ENCODE results near the gene FARS2.

Gene FARS2

GRCh38 chr6:5260661-5261544 is at the start of gene FARS2, which contains the start of gene LYRM4:
FARS2 (plus strand) TSS chr6:5261513.
LYRM4 (minus strand) TSS chr6:5260950; CDS start chr6:5260733, 217 bp downstream.
- Histone ChIP-seq H3K9ac (ENCODE audit: low read depth, low read length) (peak within 1 kb of the TSS; percentile 89), H3K27me3 (ENCODE audit: control insufficient read depth, insufficient read depth, low read length) (no peaks in the 10 kb centered on the region), H3K36me3 (ENCODE audit: control insufficient read depth, insufficient read depth, low read length) (peaks cover 7% of the 10 kb centered on the region), H3K4me1 (ENCODE audit: control insufficient read depth, insufficient read depth, low read length) (no peaks in the 10 kb centered on the region), H3K4me3 (ENCODE audit: low read depth, low read length) (peak within 1 kb of the TSS; percentile 78), H3K9me3 (ENCODE audit: control insufficient read depth, insufficient read depth, low read length) (no peaks in the 10 kb centered on the region)

DNA sequence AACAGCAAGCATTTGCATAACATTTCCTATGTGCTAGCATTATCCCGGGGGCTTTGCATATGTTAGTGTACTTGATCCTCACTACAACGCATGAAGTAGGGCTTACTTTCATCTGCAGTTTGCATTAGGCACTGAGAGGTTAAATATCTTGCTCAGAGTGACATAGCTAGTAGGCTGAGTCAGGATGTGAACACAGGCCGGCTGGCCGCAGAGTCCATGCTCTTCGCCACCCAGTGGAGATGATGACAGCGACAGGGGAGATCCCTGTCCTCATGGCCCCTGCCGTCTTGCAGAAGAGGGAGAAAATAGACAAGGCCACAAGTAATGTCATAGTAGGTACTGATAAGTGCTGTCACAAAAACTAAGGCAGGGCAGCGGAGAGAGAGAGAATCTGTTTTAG is 47.5 kb upstream of the FARS2 start:
- no peaks in the 10 kb centered on the region for H3K27me3 ChIP-seq (ENCODE audit: control insufficient read depth, insufficient read depth, low read length)
- no peaks in the 10 kb centered on the region for H3K9me3 ChIP-seq (ENCODE audit: control insufficient read depth, insufficient read depth, low read length)
- H3K9ac ChIP-seq (ENCODE audit: low read depth, low read length): no peak overlapping the region
- peaks cover 3% of the 10 kb centered on the region for H3K36me3 ChIP-seq (ENCODE audit: control insufficient read depth, insufficient read depth, low read length)
- H3K4me1 ChIP-seq (ENCODE audit: control insufficient read depth, insufficient read depth, low read length): peaks cover 4% of the 10 kb centered on the region
- H3K4me3 ChIP-seq (ENCODE audit: low read depth, low read length): no peak overlapping the region

- Histone ChIP-seq H3K4me3 (ENCODE audit: low read depth, low read length) (no peak overlapping the region), H3K9ac (ENCODE audit: low read depth, low read length) (no peak overlapping the region), H3K27me3 (ENCODE audit: control insufficient read depth, insufficient read depth, low read length) (no peaks in the 10 kb centered on the region), H3K36me3 (ENCODE audit: control insufficient read depth, insufficient read depth, low read length) (peaks cover 3% of the 10 kb centered on the region), H3K9me3 (ENCODE audit: control insufficient read depth, insufficient read depth, low read length) (no peaks in the 10 kb centered on the region), H3K4me1 (ENCODE audit: control insufficient read depth, insufficient read depth, low read length) (peaks cover 4% of the 10 kb centered on the region)
Measured at GRCh38 chr6:5214570-5215052, 46.7 kb upstream of the FARS2 start.

- H3K9me3 ChIP-seq (ENCODE audit: control insufficient read depth, insufficient read depth, low read length): no peaks in the 10 kb centered on the region
- H3K36me3 ChIP-seq (ENCODE audit: control insufficient read depth, insufficient read depth, low read length): peaks cover 3% of the 10 kb centered on the region
Measured at GRCh38 chr6:5215159-5215558, 46.2 kb upstream of the FARS2 start.

GRCh38 chr6:5215799-5216198 is 45.5 kb upstream of the FARS2 start:
- Histone ChIP-seq H3K9ac (ENCODE audit: low read depth, low read length) (no peak overlapping the region), H3K36me3 (ENCODE audit: control insufficient read depth, insufficient read depth, low read length) (peaks cover 3% of the 10 kb centered on the region), H3K4me1 (ENCODE audit: control insufficient read depth, insufficient read depth, low read length) (peaks cover 4% of the 10 kb centered on the region), H3K4me3 (ENCODE audit: low read depth, low read length) (no peak overlapping the region), H3K27me3 (ENCODE audit: control insufficient read depth, insufficient read depth, low read length) (no peaks in the 10 kb centered on the region), H3K9me3 (ENCODE audit: control insufficient read depth, insufficient read depth, low read length) (no peaks in the 10 kb centered on the region)

More at GRCh38 chr6:5215159-5215558, 46.2 kb upstream of the FARS2 start:
- H3K9ac ChIP-seq (ENCODE audit: low read depth, low read length): no peak overlapping the region
- H3K4me3 ChIP-seq (ENCODE audit: low read depth, low read length): no peak overlapping the region
- peaks cover 4% of the 10 kb centered on the region for H3K4me1 ChIP-seq (ENCODE audit: control insufficient read depth, insufficient read depth, low read length)
- no peaks in the 10 kb centered on the region for H3K27me3 ChIP-seq (ENCODE audit: control insufficient read depth, insufficient read depth, low read length)

- Histone ChIP-seq H3K4me1 (ENCODE audit: control insufficient read depth, insufficient read depth, low read length) (peaks cover 4% of the 10 kb centered on the region), H3K9ac (ENCODE audit: low read depth, low read length) (no peak overlapping the region), H3K4me3 (ENCODE audit: low read depth, low read length) (no peak overlapping the region), H3K36me3 (ENCODE audit: control insufficient read depth, insufficient read depth, low read length) (peaks cover 3% of the 10 kb centered on the region), H3K9me3 (ENCODE audit: control insufficient read depth, insufficient read depth, low read length) (no peaks in the 10 kb centered on the region), H3K27me3 (ENCODE audit: control insufficient read depth, insufficient read depth, low read length) (no peaks in the 10 kb centered on the region)
Measured at GRCh38 chr6:5217356-5217755, 44.0 kb upstream of the FARS2 start.

- H3K27me3 ChIP-seq (ENCODE audit: control insufficient read depth, insufficient read depth, low read length): no peaks in the 10 kb centered on the region
- H3K4me1 ChIP-seq (ENCODE audit: control insufficient read depth, insufficient read depth, low read length): peaks cover 4% of the 10 kb centered on the region
- no peak overlapping the region for H3K4me3 ChIP-seq (ENCODE audit: low read depth, low read length)
- no peaks in the 10 kb centered on the region for H3K9me3 ChIP-seq (ENCODE audit: control insufficient read depth, insufficient read depth, low read length)
- no peaks in the 10 kb centered on the region for H3K36me3 ChIP-seq (ENCODE audit: control insufficient read depth, insufficient read depth, low read length)
- no peak overlapping the region for H3K9ac ChIP-seq (ENCODE audit: low read depth, low read length)
Measured at GRCh38 chr6:5219011-5219691, 42.2 kb upstream of the FARS2 start.

GRCh38 chr6:5220443-5220842 is 40.9 kb upstream of the FARS2 start:
- Histone ChIP-seq H3K27me3 (ENCODE audit: control insufficient read depth, insufficient read depth, low read length) (no peaks in the 10 kb centered on the region), H3K4me3 (ENCODE audit: low read depth, low read length) (no peak overlapping the region), H3K9ac (ENCODE audit: low read depth, low read length) (no peak overlapping the region), H3K36me3 (ENCODE audit: control insufficient read depth, insufficient read depth, low read length) (no peaks in the 10 kb centered on the region), H3K4me1 (ENCODE audit: control insufficient read depth, insufficient read depth, low read length) (peaks cover 2% of the 10 kb centered on the region), H3K9me3 (ENCODE audit: control insufficient read depth, insufficient read depth, low read length) (no peaks in the 10 kb centered on the region)

DNA sequence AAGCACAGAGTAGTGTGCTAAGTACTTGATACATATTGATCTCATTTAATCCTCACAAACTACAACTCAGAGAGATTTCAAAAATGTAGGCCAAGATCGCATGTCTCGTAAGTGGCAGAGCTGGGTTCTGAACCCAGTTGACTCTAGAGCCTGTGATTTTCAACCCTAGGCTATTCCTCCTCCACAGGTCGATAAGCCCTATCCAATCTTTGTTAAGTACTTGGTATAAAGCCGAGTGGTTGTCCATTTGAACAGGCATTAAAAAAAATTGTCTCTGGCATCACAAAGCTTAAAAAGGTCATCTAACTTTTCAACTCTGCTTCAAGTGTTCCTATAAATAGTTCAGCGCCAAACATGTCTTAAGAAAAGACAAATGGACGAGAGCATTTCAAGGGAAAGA is 38.0 kb upstream of the FARS2 start:
- Histone ChIP-seq H3K9me3 (ENCODE audit: control insufficient read depth, insufficient read depth, low read length) (no peaks in the 10 kb centered on the region), H3K4me1 (ENCODE audit: control insufficient read depth, insufficient read depth, low read length) (peaks cover 2% of the 10 kb centered on the region), H3K36me3 (ENCODE audit: control insufficient read depth, insufficient read depth, low read length) (no peaks in the 10 kb centered on the region), H3K4me3 (ENCODE audit: low read depth, low read length) (no peak overlapping the region), H3K9ac (ENCODE audit: low read depth, low read length) (no peak overlapping the region), H3K27me3 (ENCODE audit: control insufficient read depth, insufficient read depth, low read length) (no peaks in the 10 kb centered on the region)

- H3K36me3 ChIP-seq (ENCODE audit: control insufficient read depth, insufficient read depth, low read length): no peaks in the 10 kb centered on the region
Measured at GRCh38 chr6:5229356-5229755, 32.0 kb upstream of the FARS2 start.

DNA sequence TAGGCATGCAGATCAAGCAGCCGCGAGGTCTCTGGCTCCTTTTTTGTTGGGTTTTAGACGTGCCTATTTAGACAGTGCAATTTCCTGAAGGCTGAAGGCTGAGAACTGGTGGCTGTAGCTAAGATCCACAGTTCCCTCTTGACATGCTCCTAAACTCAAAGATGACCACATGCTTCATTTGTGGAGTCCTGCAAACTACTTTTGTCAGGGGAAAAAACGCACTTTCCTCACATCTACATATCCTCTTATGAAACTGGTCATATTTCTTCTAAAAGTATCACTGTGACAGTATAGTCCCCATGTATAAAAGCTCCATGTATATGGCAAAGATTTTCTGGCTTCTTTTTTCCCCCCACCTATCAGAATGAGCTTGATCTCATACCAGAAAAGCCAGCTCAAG is 31.2 kb upstream of the FARS2 start:
- Histone ChIP-seq H3K36me3 (ENCODE audit: control insufficient read depth, insufficient read depth, low read length) (no peaks in the 10 kb centered on the region), H3K4me3 (ENCODE audit: low read depth, low read length) (no peak overlapping the region), H3K27me3 (ENCODE audit: control insufficient read depth, insufficient read depth, low read length) (no peaks in the 10 kb centered on the region), H3K9me3 (ENCODE audit: control insufficient read depth, insufficient read depth, low read length) (no peaks in the 10 kb centered on the region), H3K9ac (ENCODE audit: low read depth, low read length) (no peak overlapping the region), H3K4me1 (ENCODE audit: control insufficient read depth, insufficient read depth, low read length) (peaks cover 6% of the 10 kb centered on the region)

More at GRCh38 chr6:5229356-5229755, 32.0 kb upstream of the FARS2 start:
- H3K4me3 ChIP-seq (ENCODE audit: low read depth, low read length): no peak overlapping the region
- no peaks in the 10 kb centered on the region for H3K9me3 ChIP-seq (ENCODE audit: control insufficient read depth, insufficient read depth, low read length)
- H3K9ac ChIP-seq (ENCODE audit: low read depth, low read length): no peak overlapping the region
- H3K4me1 ChIP-seq (ENCODE audit: control insufficient read depth, insufficient read depth, low read length): peaks cover 6% of the 10 kb centered on the region
- H3K27me3 ChIP-seq (ENCODE audit: control insufficient read depth, insufficient read depth, low read length): no peaks in the 10 kb centered on the region
